ENCODE measurements around the gene DTX3L.

Gene DTX3L

DNA sequence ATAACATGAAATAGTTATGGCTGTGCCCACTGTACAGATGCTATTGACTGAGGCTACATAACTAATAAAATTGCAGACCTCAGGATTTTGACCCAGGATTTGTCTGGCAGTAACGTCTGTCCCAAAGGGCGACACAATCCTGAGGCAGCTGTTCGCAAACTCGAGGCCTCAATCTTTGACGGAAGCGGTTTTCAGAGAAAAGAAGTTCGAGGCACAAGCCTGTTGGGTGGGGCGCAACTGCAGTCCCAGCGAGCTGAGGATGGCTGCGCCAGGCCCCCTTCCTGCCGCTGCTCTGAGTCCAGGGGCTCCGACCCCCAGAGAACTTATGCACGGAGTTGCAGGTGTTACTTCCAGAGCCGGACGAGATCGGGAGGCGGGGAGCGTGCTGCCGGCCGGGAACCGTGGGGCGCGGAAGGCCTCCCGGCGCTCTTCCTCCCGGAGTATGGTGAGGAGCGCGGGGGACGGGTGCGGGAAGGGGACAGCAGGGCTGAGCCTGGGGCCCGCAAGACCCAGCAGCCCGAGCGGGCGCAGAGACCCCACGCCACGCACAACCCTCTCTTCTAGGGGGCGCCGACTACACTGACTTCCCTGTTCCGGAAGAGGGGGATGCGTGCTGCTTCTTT, 13.4 kb downstream of the DTX3L start, which contains the start of gene PARP15:
Gene PARP15, plus strand, starts transcription at position 242 of the 623 bp plus-strand sequence. Its CDS starts 18 bp downstream, at position 260.
- H3K23ac ChIP-seq (ENCODE audit: low read length in 2 of 2): no peak within 1 kb of the TSS
- peak within 1 kb of the TSS; percentile 86 for H3K4me2 ChIP-seq (ENCODE audit: low read length, poor library complexity, severe bottlenecking)
- peak within 1 kb of the TSS in 1 of 2 experiments; percentile 37 for H2BK12ac ChIP-seq (ENCODE audit: low read length in 2 of 2)
- H2AFZ ChIP-seq (ENCODE audit: low read depth, low read length): peak within 1 kb of the TSS; percentile 43
- H2BK15ac ChIP-seq (ENCODE audit: low read depth, poor library complexity, severe bottlenecking): peak within 1 kb of the TSS; percentile 80
- peak within 1 kb of the TSS; percentile 86 to 89 for H3K18ac ChIP-seq (ENCODE audit: low read depth in 1 of 2, low read length in 2 of 2)
- peak within 1 kb of the TSS in 1 of 2 experiments; percentile 2 for H3K14ac ChIP-seq (ENCODE audit: low read length in 2 of 2)
- H3K4ac ChIP-seq (ENCODE audit: low read depth in 1 of 2, low read length in 2 of 2): peak within 1 kb of the TSS in 1 of 2 experiments; percentile 1
- 14% methylated on average over 17 of the region's 40 CpGs for WGBS
- H2BK5ac ChIP-seq (ENCODE audit: low read depth, low read length, poor library complexity, severe bottlenecking): no peak within 1 kb of the TSS
- H3K4me1 ChIP-seq (ENCODE audit: control insufficient read depth, insufficient read depth, low read depth, low read length): peaks cover 8% of the 10 kb centered on the region
- peak within 1 kb of the TSS; percentile 45 to 76 for H3K4me3 ChIP-seq (ENCODE audit: insufficient read depth in 1 of 2, low read depth in 1 of 2, low read length in 2 of 2)
- H3K36me3 ChIP-seq (ENCODE audit: control insufficient read depth in 1 of 2, insufficient read depth in 2 of 2, low read depth in 1 of 2, low read length in 2 of 2): peaks cover 0 to 15% of the 10 kb centered on the region in 2 experiments
- H4K8ac ChIP-seq (ENCODE audit: low read length): peak within 1 kb of the TSS; percentile 52
- H3K9me3 ChIP-seq (ENCODE audit: control insufficient read depth, low read length): peaks cover 20% of the 10 kb centered on the region
- no peaks in the 10 kb centered on the region for H3K27me3 ChIP-seq (ENCODE audit: control insufficient read depth in 1 of 2, insufficient read depth in 1 of 2, low read length in 2 of 2)
- H3K27ac ChIP-seq (ENCODE audit: low read length, poor library complexity, severe bottlenecking): no peak within 1 kb of the TSS
- no peaks in the 10 kb centered on the region for H3K79me1 ChIP-seq (replicated peaks; ENCODE audit: low read length, poor library complexity, severe bottlenecking)
- peak within 1 kb of the TSS; percentile 83 for H3K9ac ChIP-seq (ENCODE audit: low read length)
- no peak within 1 kb of the TSS for H2AK5ac ChIP-seq (ENCODE audit: low read length, severe bottlenecking)
- no peak within 1 kb of the TSS for H2BK120ac ChIP-seq (ENCODE audit: low read depth, low read length)
- H4K91ac ChIP-seq (ENCODE audit: low read length): peak within 1 kb of the TSS; percentile 85
- peak; percentile 28 for DNase-seq

DNA sequence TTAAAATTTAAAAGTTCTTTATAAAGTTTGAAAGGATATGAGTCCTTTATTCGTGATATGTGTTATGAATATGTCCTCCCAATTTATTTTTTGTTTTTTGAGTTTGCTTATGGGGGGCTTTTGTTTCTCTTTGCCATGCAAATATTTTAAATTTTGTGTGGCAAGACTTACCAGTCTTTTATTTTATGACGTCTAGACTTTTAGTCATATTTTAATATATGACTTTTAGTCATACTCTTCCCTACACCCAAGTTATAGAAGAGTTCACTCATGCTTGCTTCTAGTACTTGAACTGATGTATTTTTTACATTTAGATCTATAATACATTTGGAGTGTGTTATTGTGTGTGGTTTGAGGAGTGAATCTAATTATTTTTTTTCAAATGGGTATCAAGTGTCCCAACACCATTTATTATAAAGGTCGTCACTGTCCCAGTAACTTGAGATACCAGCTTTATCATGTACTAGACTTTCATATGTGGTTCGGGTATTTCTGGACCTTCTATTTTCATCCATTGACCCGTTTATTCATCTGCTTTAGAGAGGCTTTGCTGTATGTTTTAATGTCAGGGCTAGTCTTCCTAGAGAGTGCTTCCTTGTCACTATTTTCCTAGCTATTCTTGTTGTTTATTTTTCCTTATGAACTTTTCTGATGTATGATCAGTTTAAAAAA, 14.1 kb downstream of the DTX3L start:
- Histone ChIP-seq H3K27ac (ENCODE audit: low read length, poor library complexity, severe bottlenecking) (no peak overlapping the region), H2BK120ac (ENCODE audit: low read depth, low read length) (no peak overlapping the region), H3K9me3 (ENCODE audit: control insufficient read depth, low read length) (peaks cover 25% of the 10 kb centered on the region), H4K91ac (ENCODE audit: low read length) (no peak overlapping the region), H3K79me1 (replicated peaks; ENCODE audit: low read length, poor library complexity, severe bottlenecking) (no peaks in the 10 kb centered on the region), H3K4me2 (ENCODE audit: low read length, poor library complexity, severe bottlenecking) (no peak overlapping the region), H2AK5ac (ENCODE audit: low read length, severe bottlenecking) (no peak overlapping the region), H4K8ac (ENCODE audit: low read length) (no peak overlapping the region), H3K23ac (ENCODE audit: low read length in 2 of 2) (no peak overlapping the region), H3K4me1 (ENCODE audit: control insufficient read depth, insufficient read depth, low read depth, low read length) (peaks cover 5% of the 10 kb centered on the region), H2BK15ac (ENCODE audit: low read depth, poor library complexity, severe bottlenecking) (no peak overlapping the region), H3K4me3 (ENCODE audit: insufficient read depth in 1 of 2, low read depth in 1 of 2, low read length in 2 of 2) (peak overlapping the region in 1 of 2 experiments; percentile 76), H3K4ac (ENCODE audit: low read depth in 1 of 2, low read length in 2 of 2) (no peak overlapping the region), H2AFZ (ENCODE audit: low read depth, low read length) (no peak overlapping the region), H2BK12ac (ENCODE audit: low read length in 2 of 2) (no peak overlapping the region), H3K36me3 (ENCODE audit: control insufficient read depth in 1 of 2, insufficient read depth in 2 of 2, low read depth in 1 of 2, low read length in 2 of 2) (peaks cover 0 to 15% of the 10 kb centered on the region in 2 experiments), H3K18ac (ENCODE audit: low read depth in 1 of 2, low read length in 2 of 2) (no peak overlapping the region), H3K14ac (ENCODE audit: low read length in 2 of 2) (no peak overlapping the region), H2BK5ac (ENCODE audit: low read depth, low read length, poor library complexity, severe bottlenecking) (no peak overlapping the region), H3K9ac (ENCODE audit: low read length) (peak overlapping the region; percentile 83), H3K27me3 (ENCODE audit: control insufficient read depth in 1 of 2, insufficient read depth in 1 of 2, low read length in 2 of 2) (no peaks in the 10 kb centered on the region)
- WGBS: 83% methylated on average over 3 of the region's 5 CpGs
- no peak for DNase-seq

DNA sequence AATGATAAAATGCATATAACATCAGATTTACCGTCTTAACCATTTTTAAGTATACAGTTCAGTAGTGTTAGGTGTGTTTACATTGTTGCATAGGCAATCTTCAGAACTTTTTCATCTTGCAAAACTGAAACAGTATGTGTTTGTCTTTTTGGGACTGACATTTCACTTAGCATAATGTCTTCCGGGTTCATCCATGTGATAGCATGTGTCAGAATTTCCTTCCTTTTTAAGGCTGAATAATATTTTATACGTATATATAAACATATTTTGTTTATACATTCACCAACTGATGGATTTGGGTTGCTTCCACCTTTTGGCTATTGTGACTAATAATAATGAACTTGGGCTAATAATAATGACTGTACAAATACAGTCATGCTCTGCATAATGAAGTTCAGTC, 16.3 kb downstream of the DTX3L start:
- Histone ChIP-seq H3K27me3 (ENCODE audit: control insufficient read depth in 1 of 2, insufficient read depth in 1 of 2, low read length in 2 of 2) (no peaks in the 10 kb centered on the region), H2BK120ac (ENCODE audit: low read depth, low read length) (no peak overlapping the region), H3K4me3 (ENCODE audit: insufficient read depth in 1 of 2, low read depth in 1 of 2, low read length in 2 of 2) (no peak overlapping the region), H3K18ac (ENCODE audit: low read depth in 1 of 2, low read length in 2 of 2) (no peak overlapping the region), H2AK5ac (ENCODE audit: low read length, severe bottlenecking) (no peak overlapping the region), H3K27ac (ENCODE audit: low read length, poor library complexity, severe bottlenecking) (no peak overlapping the region), H3K14ac (ENCODE audit: low read length in 2 of 2) (no peak overlapping the region), H3K4ac (ENCODE audit: low read depth in 1 of 2, low read length in 2 of 2) (no peak overlapping the region), H3K9ac (ENCODE audit: low read length) (no peak overlapping the region), H2BK12ac (ENCODE audit: low read length in 2 of 2) (no peak overlapping the region), H3K4me2 (ENCODE audit: low read length, poor library complexity, severe bottlenecking) (no peak overlapping the region), H2BK5ac (ENCODE audit: low read depth, low read length, poor library complexity, severe bottlenecking) (no peak overlapping the region), H3K79me1 (replicated peaks; ENCODE audit: low read length, poor library complexity, severe bottlenecking) (no peaks in the 10 kb centered on the region), H3K9me3 (ENCODE audit: control insufficient read depth, low read length) (peaks cover 36% of the 10 kb centered on the region), H2BK15ac (ENCODE audit: low read depth, poor library complexity, severe bottlenecking) (no peak overlapping the region), H3K36me3 (ENCODE audit: control insufficient read depth in 1 of 2, insufficient read depth in 2 of 2, low read depth in 1 of 2, low read length in 2 of 2) (no peaks in the 10 kb centered on the region), H3K4me1 (ENCODE audit: control insufficient read depth, insufficient read depth, low read depth, low read length) (peaks cover 5% of the 10 kb centered on the region), H4K8ac (ENCODE audit: low read length) (no peak overlapping the region), H3K23ac (ENCODE audit: low read length in 2 of 2) (no peak overlapping the region), H2AFZ (ENCODE audit: low read depth, low read length) (no peak overlapping the region), H4K91ac (ENCODE audit: low read length) (no peak overlapping the region)
- WGBS: no CpG with 5 or more reads among the region's 3 CpGs
- DNase-seq: no peak

DNA sequence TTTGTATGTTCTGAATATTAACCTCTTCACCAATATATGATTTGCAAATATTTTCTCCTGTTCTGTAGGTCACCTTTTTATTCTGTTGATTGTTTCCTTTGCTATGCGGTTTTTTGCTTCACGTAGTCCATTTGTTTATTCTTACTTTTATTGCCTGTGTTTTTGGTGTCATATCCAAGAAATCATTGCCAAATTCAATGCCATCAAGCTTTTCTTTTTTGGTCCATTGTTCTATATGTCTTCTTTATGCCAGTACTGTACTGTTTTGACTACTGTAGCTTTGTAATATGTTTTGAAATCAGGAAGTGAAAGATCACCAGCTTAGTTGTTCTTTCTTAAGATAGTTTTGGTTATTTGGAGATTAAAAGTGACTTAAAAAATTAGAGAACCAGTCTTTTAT, 17.5 kb downstream of the DTX3L start:
- no CpG with 5 or more reads among the region's 2 CpGs for WGBS
- peaks cover 36% of the 10 kb centered on the region for H3K9me3 ChIP-seq (ENCODE audit: control insufficient read depth, low read length)
- H3K4me1 ChIP-seq (ENCODE audit: control insufficient read depth, insufficient read depth, low read depth, low read length): peaks cover 5% of the 10 kb centered on the region
- no peaks in the 10 kb centered on the region for H3K36me3 ChIP-seq (ENCODE audit: control insufficient read depth in 1 of 2, insufficient read depth in 2 of 2, low read depth in 1 of 2, low read length in 2 of 2)
- no peak overlapping the region for H2AK5ac ChIP-seq (ENCODE audit: low read length, severe bottlenecking)
- no peak overlapping the region for H4K8ac ChIP-seq (ENCODE audit: low read length)
- H3K27me3 ChIP-seq (ENCODE audit: control insufficient read depth in 1 of 2, insufficient read depth in 1 of 2, low read length in 2 of 2): no peaks in the 10 kb centered on the region
- no peak overlapping the region for H2BK15ac ChIP-seq (ENCODE audit: low read depth, poor library complexity, severe bottlenecking)
- no peak overlapping the region for H3K4ac ChIP-seq (ENCODE audit: low read depth in 1 of 2, low read length in 2 of 2)
- H3K18ac ChIP-seq (ENCODE audit: low read depth in 1 of 2, low read length in 2 of 2): no peak overlapping the region
- H3K9ac ChIP-seq (ENCODE audit: low read length): no peak overlapping the region
- no peak overlapping the region for H3K14ac ChIP-seq (ENCODE audit: low read length in 2 of 2)
- no peak overlapping the region for H3K27ac ChIP-seq (ENCODE audit: low read length, poor library complexity, severe bottlenecking)
- H3K79me1 ChIP-seq (replicated peaks; ENCODE audit: low read length, poor library complexity, severe bottlenecking): no peaks in the 10 kb centered on the region
- H2AFZ ChIP-seq (ENCODE audit: low read depth, low read length): no peak overlapping the region
- no peak overlapping the region for H2BK12ac ChIP-seq (ENCODE audit: low read length in 2 of 2)
- no peak overlapping the region for H2BK120ac ChIP-seq (ENCODE audit: low read depth, low read length)
- no peak for DNase-seq
- no peak overlapping the region for H3K4me2 ChIP-seq (ENCODE audit: low read length, poor library complexity, severe bottlenecking)
- H3K23ac ChIP-seq (ENCODE audit: low read length in 2 of 2): no peak overlapping the region
- H3K4me3 ChIP-seq (ENCODE audit: insufficient read depth in 1 of 2, low read depth in 1 of 2, low read length in 2 of 2): no peak overlapping the region
- no peak overlapping the region for H2BK5ac ChIP-seq (ENCODE audit: low read depth, low read length, poor library complexity, severe bottlenecking)
- no peak overlapping the region for H4K91ac ChIP-seq (ENCODE audit: low read length)
